Measurements from ENCODE around the gene TSACC. TPM values are rescaled to one million over a fixed set of nuclear protein-coding genes. Genes with fewer than 3 reads are reported as not detected.

TSACC gene
- total RNA-seq, 2 experiments from 2014 or later = not detected

DNA sequence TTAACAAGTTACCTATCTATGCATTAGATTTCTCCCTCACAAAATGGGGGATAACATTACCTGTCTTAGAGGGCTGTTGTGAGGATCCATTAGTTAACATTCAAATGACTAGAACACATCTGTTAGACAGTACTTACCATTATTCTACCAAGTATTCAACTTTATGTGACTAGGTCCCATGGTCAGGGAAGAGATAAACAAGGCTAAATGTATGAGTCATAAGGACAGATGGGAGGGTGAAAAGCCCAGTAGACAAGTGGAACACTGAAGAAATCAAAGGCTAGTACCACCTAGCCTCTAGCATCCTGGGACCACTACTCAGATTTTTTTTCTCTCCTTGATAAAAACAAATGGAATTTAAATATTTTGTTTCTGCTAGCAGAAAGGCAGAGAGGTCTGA is 30.2 kb upstream of the TSACC start:
- intact Hi-C loops (cut with DNase I, micrococcal nuclease) = no loop called here
- no peaks in the 10 kb centered on the region for H3K9me3 ChIP-seq (ENCODE audit: control insufficient read depth in 1 of 2, insufficient read depth in 1 of 2, low read length in 2 of 2)
- no peaks in the 10 kb centered on the region for H3K27me3 Mint-ChIP-seq
- no peaks in the 10 kb centered on the region for H3K4me1 ChIP-seq (ENCODE audit: insufficient read depth, low read length)
- H3K9me3 Mint-ChIP-seq = no peaks in the 10 kb centered on the region
- H3K27ac ChIP-seq (ENCODE audit: low read depth in 1 of 2, low read length in 2 of 2) = no peak overlapping the region
- peaks cover 64% of the 10 kb centered on the region for H3K36me3 Mint-ChIP-seq (ENCODE audit: low read depth)
- POLR2A ChIA-PET = interaction anchor here (1.3 kb wide), 1 partner anchor 26 kb away, joined by 4 read pairs; the partner anchor contains the start of gene SMG5
- no peak overlapping the region for H3K4me3 ChIP-seq (ENCODE audit: low read length)
- no peaks in the 10 kb centered on the region for H3K27me3 ChIP-seq (ENCODE audit: control insufficient read depth in 1 of 2, insufficient read depth in 2 of 2, low read length in 2 of 2)
- H3K27ac Mint-ChIP-seq = no peak overlapping the region
- peaks cover 53% of the 10 kb centered on the region for H3K36me3 ChIP-seq (ENCODE audit: insufficient read depth, low read length)
- no peaks in the 10 kb centered on the region for H3K4me1 Mint-ChIP-seq (ENCODE audit: low read depth)
- no peak overlapping the region for H3K4me3 Mint-ChIP-seq
- ATAC-seq (ENCODE audit: poor library complexity) (no peak), DNase-seq (no peak)
- TF ChIP-seq, protein P1, sequence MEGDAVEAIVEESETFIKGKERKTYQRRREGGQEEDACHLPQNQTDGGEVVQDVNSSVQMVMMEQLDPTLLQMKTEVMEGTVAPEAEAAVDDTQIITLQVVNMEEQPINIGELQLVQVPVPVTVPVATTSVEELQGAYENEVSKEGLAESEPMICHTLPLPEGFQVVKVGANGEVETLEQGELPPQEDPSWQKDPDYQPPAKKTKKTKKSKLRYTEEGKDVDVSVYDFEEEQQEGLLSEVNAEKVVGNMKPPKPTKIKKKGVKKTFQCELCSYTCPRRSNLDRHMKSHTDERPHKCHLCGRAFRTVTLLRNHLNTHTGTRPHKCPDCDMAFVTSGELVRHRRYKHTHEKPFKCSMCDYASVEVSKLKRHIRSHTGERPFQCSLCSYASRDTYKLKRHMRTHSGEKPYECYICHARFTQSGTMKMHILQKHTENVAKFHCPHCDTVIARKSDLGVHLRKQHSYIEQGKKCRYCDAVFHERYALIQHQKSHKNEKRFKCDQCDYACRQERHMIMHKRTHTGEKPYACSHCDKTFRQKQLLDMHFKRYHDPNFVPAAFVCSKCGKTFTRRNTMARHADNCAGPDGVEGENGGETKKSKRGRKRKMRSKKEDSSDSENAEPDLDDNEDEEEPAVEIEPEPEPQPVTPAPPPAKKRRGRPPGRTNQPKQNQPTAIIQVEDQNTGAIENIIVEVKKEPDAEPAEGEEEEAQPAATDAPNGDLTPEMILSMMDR (IDR thresholded peaks at IDR 0.05) = no peak
- CTCF ChIA-PET = no interaction called here

DNA sequence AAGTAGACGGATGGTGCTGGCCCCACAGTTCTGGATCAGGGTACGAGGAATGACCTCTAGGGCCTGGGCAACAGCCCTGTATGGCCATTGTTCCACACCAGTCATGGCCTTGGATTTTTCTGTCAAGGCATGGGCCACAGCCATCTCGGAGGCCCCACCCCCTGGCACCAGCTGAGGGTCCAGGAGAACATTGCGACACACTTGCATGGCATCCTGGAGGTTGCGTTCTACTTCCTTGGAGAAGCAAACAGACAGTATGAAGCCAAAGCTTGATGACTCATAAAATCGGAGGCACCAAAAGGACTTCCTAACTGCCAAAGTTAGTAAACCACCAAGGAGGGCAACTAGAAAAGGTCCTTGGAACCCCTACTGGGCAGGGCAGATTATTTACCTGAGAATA is 27.4 kb upstream of the TSACC start:
- peaks cover 84% of the 10 kb centered on the region for H3K36me3 Mint-ChIP-seq (ENCODE audit: low read depth)
- DNase-seq = no peak

DNA sequence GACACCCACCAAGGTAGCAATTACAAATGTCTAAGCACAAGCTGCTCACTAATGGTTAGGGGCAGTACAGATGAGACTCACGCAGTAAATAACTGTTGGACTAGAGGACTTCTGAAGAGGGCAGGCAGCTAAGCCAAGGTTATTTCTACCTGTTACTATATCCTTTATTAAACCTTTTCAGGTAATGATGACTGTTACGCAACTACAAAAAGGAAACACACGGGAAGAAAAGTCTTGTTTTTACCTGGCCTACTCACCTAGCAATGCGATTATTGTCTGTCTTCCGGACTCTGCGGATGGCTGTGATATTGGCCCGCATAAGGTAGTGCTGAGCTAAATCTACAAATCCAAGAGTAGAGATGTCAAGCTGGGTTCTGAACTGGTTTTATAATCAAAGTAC is 21.4 kb upstream of the TSACC start:
- intact Hi-C loops (cut with DNase I, micrococcal nuclease) = loop anchor here in 1 of 2 experiments (5.0 kb wide), 2 partner anchors 175 to 225 kb away; no protein-coding TSS in a partner anchor
- Mint-ChIP-seq H3K36me3 (ENCODE audit: low read depth) (peaks cover 95% of the 10 kb centered on the region), H3K4me3 (no peak overlapping the region), H3K27me3 (no peaks in the 10 kb centered on the region), H3K27ac (no peak overlapping the region), H3K9me3 (no peaks in the 10 kb centered on the region), H3K4me1 (ENCODE audit: low read depth) (no peaks in the 10 kb centered on the region)
- Histone ChIP-seq H3K27me3 (ENCODE audit: control insufficient read depth in 1 of 2, insufficient read depth in 2 of 2, low read length in 2 of 2) (no peaks in the 10 kb centered on the region), H3K27ac (ENCODE audit: low read depth in 1 of 2, low read length in 2 of 2) (no peak overlapping the region), H3K36me3 (ENCODE audit: insufficient read depth, low read length) (peaks cover 88% of the 10 kb centered on the region), H3K4me3 (ENCODE audit: low read length) (no peak overlapping the region), H3K9me3 (ENCODE audit: control insufficient read depth in 1 of 2, insufficient read depth in 1 of 2, low read length in 2 of 2) (no peaks in the 10 kb centered on the region), H3K4me1 (ENCODE audit: insufficient read depth, low read length) (no peaks in the 10 kb centered on the region)
- TF ChIP-seq, protein P1 (IDR thresholded peaks at IDR 0.05) = no peak
- DNase-seq (no peak), ATAC-seq (ENCODE audit: poor library complexity) (no peak)
- POLR2A ChIA-PET = no interaction called here
- CTCF ChIA-PET = no interaction called here

More for the DNA sequence above, 27.4 kb upstream of the TSACC start:
- H3K27me3 Mint-ChIP-seq = no peaks in the 10 kb centered on the region
- no peak for ATAC-seq (ENCODE audit: poor library complexity)
- TF ChIP-seq, protein P1 (IDR thresholded peaks at IDR 0.05) = no peak
- peak overlapping the region in 1 of 2 donors; percentile 4 for H3K27ac ChIP-seq (ENCODE audit: low read depth in 1 of 2, low read length in 2 of 2)
- intact Hi-C loops (cut with DNase I, micrococcal nuclease) = no loop called here
- H3K27me3 ChIP-seq (ENCODE audit: control insufficient read depth in 1 of 2, insufficient read depth in 2 of 2, low read length in 2 of 2) = no peaks in the 10 kb centered on the region
- CTCF ChIA-PET = no interaction called here
- H3K9me3 Mint-ChIP-seq = no peaks in the 10 kb centered on the region
- H3K4me3 Mint-ChIP-seq = no peak overlapping the region
- no peak overlapping the region for H3K4me3 ChIP-seq (ENCODE audit: low read length)
- no peaks in the 10 kb centered on the region for H3K4me1 ChIP-seq (ENCODE audit: insufficient read depth, low read length)
- no peaks in the 10 kb centered on the region for H3K4me1 Mint-ChIP-seq (ENCODE audit: low read depth)
- H3K27ac Mint-ChIP-seq = no peak overlapping the region
- H3K36me3 ChIP-seq (ENCODE audit: insufficient read depth, low read length) = peaks cover 75% of the 10 kb centered on the region
- H3K9me3 ChIP-seq (ENCODE audit: control insufficient read depth in 1 of 2, insufficient read depth in 1 of 2, low read length in 2 of 2) = no peaks in the 10 kb centered on the region
- POLR2A ChIA-PET = interaction anchor here (0.6 kb wide), 1 partner anchor 60 kb away, joined by 3 read pairs; no protein-coding TSS in a partner anchor
